ENCODE measurements around the gene ANXA4.

Gene ANXA4

GRCh38 chr2:69777786-69778105 lies 35.8 kb downstream of the ANXA4 start (continued):
- TF ChIP-seq ARNTL (CRISPR knock-in tag; IDR thresholded peaks at IDR 0.05; ENCODE audit: borderline replicate concordance, low read depth): no peak
- TF ChIP-seq CSDC2 (CRISPR knock-in tag; IDR thresholded peaks at IDR 0.05): no peak
- no peak for TF ChIP-seq PPARA (CRISPR knock-in tag; IDR thresholded peaks at IDR 0.05; ENCODE audit: borderline replicate concordance)
- no peak for TF ChIP-seq ESRRG (CRISPR knock-in tag; IDR thresholded peaks at IDR 0.05)

- peak; percentile 65 for ATAC-seq
Measured at GRCh38 chr2:69779258-69780001, 37.5 kb downstream of the ANXA4 start.

GRCh38 chr2:69780921-69781320 lies 39.0 kb downstream of the ANXA4 start:
- TF ChIP-seq PATZ1 (CRISPR knock-in tag; IDR thresholded peaks at IDR 0.05; ENCODE audit: borderline replicate concordance): no peak
- TF ChIP-seq GLIS3 (CRISPR knock-in tag; IDR thresholded peaks at IDR 0.05): no peak
- TF ChIP-seq ZFP3 (CRISPR knock-in tag; IDR thresholded peaks at IDR 0.05): no peak
- no peak for TF ChIP-seq ISL1 (CRISPR knock-in tag; IDR thresholded peaks at IDR 0.05)
- no peak for TF ChIP-seq ZNF8 (CRISPR knock-in tag; IDR thresholded peaks at IDR 0.05)
- TF ChIP-seq ZNF565 (CRISPR knock-in tag; conservative IDR thresholded peaks at IDR 0.05; ENCODE audit: low read depth): no peak
- TF ChIP-seq, protein P1, sequence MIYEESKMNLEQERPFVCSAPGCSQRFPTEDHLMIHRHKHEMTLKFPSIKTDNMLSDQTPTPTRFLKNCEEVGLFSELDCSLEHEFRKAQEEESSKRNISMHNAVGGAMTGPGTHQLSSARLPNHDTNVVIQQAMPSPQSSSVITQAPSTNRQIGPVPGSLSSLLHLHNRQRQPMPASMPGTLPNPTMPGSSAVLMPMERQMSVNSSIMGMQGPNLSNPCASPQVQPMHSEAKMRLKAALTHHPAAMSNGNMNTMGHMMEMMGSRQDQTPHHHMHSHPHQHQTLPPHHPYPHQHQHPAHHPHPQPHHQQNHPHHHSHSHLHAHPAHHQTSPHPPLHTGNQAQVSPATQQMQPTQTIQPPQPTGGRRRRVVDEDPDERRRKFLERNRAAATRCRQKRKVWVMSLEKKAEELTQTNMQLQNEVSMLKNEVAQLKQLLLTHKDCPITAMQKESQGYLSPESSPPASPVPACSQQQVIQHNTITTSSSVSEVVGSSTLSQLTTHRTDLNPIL (CRISPR knock-in tag; IDR thresholded peaks at IDR 0.05; ENCODE audit: low read depth): no peak
- TF ChIP-seq ARNTL (CRISPR knock-in tag; IDR thresholded peaks at IDR 0.05; ENCODE audit: borderline replicate concordance, low read depth): no peak
- TF ChIP-seq RARB (CRISPR knock-in tag; IDR thresholded peaks at IDR 0.05): no peak
- no peak for TF ChIP-seq TCF4 (CRISPR knock-in tag; IDR thresholded peaks at IDR 0.05; ENCODE audit: borderline replicate concordance)
- no peak for TF ChIP-seq PPARA (CRISPR knock-in tag; IDR thresholded peaks at IDR 0.05; ENCODE audit: borderline replicate concordance)
- no peak for ATAC-seq

More at GRCh38 chr2:69779258-69780001, 37.5 kb downstream of the ANXA4 start:
- TF ChIP-seq ISL1 (CRISPR knock-in tag; IDR thresholded peaks at IDR 0.05): peak; percentile 65
- TF ChIP-seq PPARA (CRISPR knock-in tag; IDR thresholded peaks at IDR 0.05; ENCODE audit: borderline replicate concordance): no peak

- TF ChIP-seq ARNTL (CRISPR knock-in tag; IDR thresholded peaks at IDR 0.05; ENCODE audit: borderline replicate concordance, low read depth) (no peak), OSR1 (CRISPR knock-in tag; IDR thresholded peaks at IDR 0.05) (no peak), GLIS3 (CRISPR knock-in tag; IDR thresholded peaks at IDR 0.05) (no peak), SNAI2 (CRISPR knock-in tag; IDR thresholded peaks at IDR 0.05) (no peak), ZNF70 (CRISPR knock-in tag; IDR thresholded peaks at IDR 0.05) (no peak)
- TF ChIP-seq, protein P2, sequence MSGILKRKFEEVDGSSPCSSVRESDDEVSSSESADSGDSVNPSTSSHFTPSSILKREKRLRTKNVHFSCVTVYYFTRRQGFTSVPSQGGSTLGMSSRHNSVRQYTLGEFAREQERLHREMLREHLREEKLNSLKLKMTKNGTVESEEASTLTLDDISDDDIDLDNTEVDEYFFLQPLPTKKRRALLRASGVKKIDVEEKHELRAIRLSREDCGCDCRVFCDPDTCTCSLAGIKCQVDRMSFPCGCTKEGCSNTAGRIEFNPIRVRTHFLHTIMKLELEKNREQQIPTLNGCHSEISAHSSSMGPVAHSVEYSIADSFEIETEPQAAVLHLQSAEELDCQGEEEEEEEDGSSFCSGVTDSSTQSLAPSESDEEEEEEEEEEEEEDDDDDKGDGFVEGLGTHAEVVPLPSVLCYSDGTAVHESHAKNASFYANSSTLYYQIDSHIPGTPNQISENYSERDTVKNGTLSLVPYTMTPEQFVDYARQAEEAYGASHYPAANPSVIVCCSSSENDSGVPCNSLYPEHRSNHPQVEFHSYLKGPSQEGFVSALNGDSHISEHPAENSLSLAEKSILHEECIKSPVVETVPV (CRISPR knock-in tag; IDR thresholded peaks at IDR 0.05): no peak
Measured at GRCh38 chr2:69781321-69782248, 39.7 kb downstream of the ANXA4 start.

DNA sequence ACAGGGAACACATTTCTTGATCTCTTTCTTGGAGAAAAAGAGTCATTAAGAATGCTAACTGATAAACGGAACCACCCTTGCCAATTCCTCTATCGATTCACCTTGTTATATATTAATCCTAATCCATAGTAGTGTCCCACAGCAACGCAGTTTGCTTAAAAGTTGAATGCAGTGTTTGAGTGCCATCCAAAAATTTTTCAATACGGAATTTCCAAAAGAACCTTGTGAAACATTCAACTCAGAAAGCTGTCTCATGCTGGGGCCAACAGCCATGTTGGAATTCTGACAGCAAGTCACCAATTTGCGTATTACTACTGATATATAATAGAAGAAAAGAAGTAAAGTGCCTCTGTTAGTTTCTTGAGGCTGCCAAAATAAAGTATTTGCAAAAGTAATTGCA lies 42.3 kb downstream of the ANXA4 start:
- ATAC-seq: no peak
- TF ChIP-seq RARB (CRISPR knock-in tag; IDR thresholded peaks at IDR 0.05): no peak
- TF ChIP-seq PPARA (CRISPR knock-in tag; IDR thresholded peaks at IDR 0.05; ENCODE audit: borderline replicate concordance): no peak
- no peak for TF ChIP-seq CSDC2 (CRISPR knock-in tag; IDR thresholded peaks at IDR 0.05)
- no peak for TF ChIP-seq OSR1 (CRISPR knock-in tag; IDR thresholded peaks at IDR 0.05)
- no peak for TF ChIP-seq TCF4 (CRISPR knock-in tag; IDR thresholded peaks at IDR 0.05; ENCODE audit: borderline replicate concordance)
- TF ChIP-seq ZC3H10 (CRISPR knock-in tag; IDR thresholded peaks at IDR 0.05): no peak
- TF ChIP-seq, protein P2 (CRISPR knock-in tag; IDR thresholded peaks at IDR 0.05): no peak
- no peak for TF ChIP-seq ISL1 (CRISPR knock-in tag; IDR thresholded peaks at IDR 0.05)
- TF ChIP-seq ESRRG (CRISPR knock-in tag; IDR thresholded peaks at IDR 0.05): no peak

More at GRCh38 chr2:69781321-69782248, 39.7 kb downstream of the ANXA4 start:
- ATAC-seq: no peak
